Activated CD8-positive, alpha-beta T cell treated with anti-CD3 and anti-CD28 coated beads, Interleukin-2, amount 10 ng/mL, durations not matched to agents 7 days and 5 days (primary cell): ENCODE results near the gene B3GNT8. TPM values are rescaled to one million over a fixed set of nuclear protein-coding genes. Genes with fewer than 3 reads are reported as not detected.
A peak's percentile ranks its signal among the peaks of the same experiment; 100 is the strongest.
"Not testable (repeated sequence)": the region's sequence is repeated elsewhere in the genome, so short reads cannot be mapped to it uniquely, and the experiment has no call there.

Experiments
- ATAC-seq: fragments of 150-1000 bp; cut with Tn5 transposase; one replicate; pipeline ENCODE4 v1.10.0; 2021; ENCODE audit warnings: moderate library complexity
- CTCF ChIA-PET: fragments of 350-600 bp; sonication (Branson Sonifier 250); formaldehyde crosslinking; loops from one replicate; lab custom pipeline; 2021; ENCODE audit warnings: antibody characterized with exemption; lab: Charles Lee
- POLR2A ChIA-PET: fragments of 350-600 bp; sonication (Branson Sonifier 250); formaldehyde crosslinking; loops from one replicate; lab custom pipeline; 2021; ENCODE audit warnings: antibody characterized with exemption; lab: Charles Lee
- DNase-seq: peaks from one replicate; pipeline ENCODE4 v3.0.0-alpha.2; 2020
- H3K27ac Mint-ChIP-seq: one replicate; pipeline ENCODE4 v1.8.0; 2021; ENCODE audit warnings: mild to moderate bottlenecking, mixed read lengths
- H3K27me3 Mint-ChIP-seq: one replicate; pipeline ENCODE4 v1.8.0; 2021; ENCODE audit warnings: low read depth, mixed read lengths
- H3K36me3 Mint-ChIP-seq: one replicate; pipeline ENCODE4 v1.8.0; 2021; ENCODE audit warnings: low read depth, mixed read lengths
- H3K4me1 Mint-ChIP-seq: one replicate; pipeline ENCODE4 v1.8.0; 2021; ENCODE audit warnings: low read depth, mixed read lengths
- H3K4me3 Mint-ChIP-seq: one replicate; pipeline ENCODE4 v1.8.0; 2021; ENCODE audit warnings: mild to moderate bottlenecking, mixed read lengths
- H3K9me3 Mint-ChIP-seq: one replicate; pipeline ENCODE4 v1.8.0; 2022; ENCODE audit warnings: mixed read lengths; ENCODE audit not compliant: insufficient read depth
- total RNA-seq, 2 experiments: library from RNA; stranded (reverse); gene quantifications; one replicate each; pipeline ENCODE4 v1.2.3, GENCODE V29; 2021

B3GNT8 gene
- total RNA-seq, 2 experiments from 2014 or later = 2.9 to 5.2 TPM

- Mint-ChIP-seq H3K4me1 (peaks cover 32% of the 10 kb centered on the region), H3K9me3 (no peaks in the 10 kb centered on the region), H3K27me3 (no peaks in the 10 kb centered on the region), H3K36me3 (peaks cover 31% of the 10 kb centered on the region), H3K27ac (no peak overlapping the region), H3K4me3 (no peak overlapping the region)
- no peak for ATAC-seq
- CTCF ChIA-PET = interaction anchor here (1.0 to 2.1 kb wide), 2 partner anchors 9 to 13 kb away, joined by 4 to 7 read pairs; partner anchors contain the start of gene B3GNT8
- POLR2A ChIA-PET = interaction anchor here (1.3 kb wide), 1 partner anchor 8 kb away, joined by 5 read pairs; the partner anchor contains the start of gene B3GNT8
- DNase-seq = no peak
Observed at GRCh38 chr19:41435936-41436673, 8.9 kb upstream of the B3GNT8 start.

- H3K36me3 Mint-ChIP-seq = peaks cover 34% of the 10 kb centered on the region
- H3K27me3 Mint-ChIP-seq, H3K9me3 Mint-ChIP-seq, ATAC-seq, H3K4me3 Mint-ChIP-seq, H3K27ac Mint-ChIP-seq, DNase-seq: not testable (repeated sequence)
- POLR2A ChIA-PET = interaction anchor here (1.3 kb wide), 1 partner anchor 8 kb away, joined by 5 read pairs; the partner anchor contains the start of gene B3GNT8
- CTCF ChIA-PET = interaction anchor here (1.0 kb wide), 1 partner anchor 8 kb away, joined by 4 read pairs; the partner anchor contains the start of gene B3GNT8
- H3K4me1 Mint-ChIP-seq = peaks cover 35% of the 10 kb centered on the region
Observed at GRCh38 chr19:41435376-41435775, 8.2 kb upstream of the B3GNT8 start.

- H3K4me1 Mint-ChIP-seq = peaks cover 30% of the 10 kb centered on the region
- peak overlapping the region; percentile 39 for H3K27ac Mint-ChIP-seq
- no peak for DNase-seq
- POLR2A ChIA-PET = no interaction called here
- CTCF ChIA-PET = interaction anchor here (0.8 kb wide), 1 partner anchor 129 kb away, joined by 3 read pairs; no protein-coding TSS in a partner anchor
- ATAC-seq = no peak
- no peaks in the 10 kb centered on the region for H3K9me3 Mint-ChIP-seq
- peaks cover 35% of the 10 kb centered on the region for H3K36me3 Mint-ChIP-seq
- no peak overlapping the region for H3K4me3 Mint-ChIP-seq
- no peaks in the 10 kb centered on the region for H3K27me3 Mint-ChIP-seq
Observed at GRCh38 chr19:41434450-41434849, 7.3 kb upstream of the B3GNT8 start.

GRCh38 chr19:41433171-41433570, 6.0 kb upstream of the B3GNT8 start:
- ChIA-PET CTCF (no interaction called here), POLR2A (interaction anchor here (0.7 kb wide), 1 partner anchor 129 kb away, joined by 3 read pairs; no protein-coding TSS in a partner anchor)
- peaks cover 39% of the 10 kb centered on the region for H3K36me3 Mint-ChIP-seq
- DNase-seq = no peak
- no peak overlapping the region for H3K4me3 Mint-ChIP-seq
- H3K4me1 Mint-ChIP-seq = peaks cover 35% of the 10 kb centered on the region
- no peak overlapping the region for H3K27ac Mint-ChIP-seq
- no peak for ATAC-seq
- no peaks in the 10 kb centered on the region for H3K27me3 Mint-ChIP-seq
- H3K9me3 Mint-ChIP-seq = no peaks in the 10 kb centered on the region

- ChIA-PET CTCF (interaction anchor here (0.6 to 1.7 kb wide), 10 partner anchors 8 to 105 kb away, joined by 3 to 8 read pairs (median 4); partner anchors contain the start of genes B9D2 and DMAC2), POLR2A (no interaction called here)
- H3K4me3 Mint-ChIP-seq = no peak overlapping the region
- H3K36me3 Mint-ChIP-seq = peaks cover 34% of the 10 kb centered on the region
- H3K27me3 Mint-ChIP-seq = no peaks in the 10 kb centered on the region
- peak overlapping the region; percentile 39 for H3K27ac Mint-ChIP-seq
- H3K9me3 Mint-ChIP-seq = no peaks in the 10 kb centered on the region
- DNase-seq = peak; percentile 48
- peaks cover 41% of the 10 kb centered on the region for H3K4me1 Mint-ChIP-seq
- ATAC-seq = no peak
Observed at GRCh38 chr19:41431426-41432386, 4.5 kb upstream of the B3GNT8 start.

- ChIA-PET CTCF (interaction anchor here (0.6 to 1.7 kb wide), 11 partner anchors 9 to 119 kb away, joined by 3 to 8 read pairs (median 4); partner anchors contain the start of genes B9D2 and DMAC2), POLR2A (interaction anchor here (0.8 kb wide), 1 partner anchor 79 kb away, joined by 3 read pairs; no protein-coding TSS in a partner anchor)
- Mint-ChIP-seq H3K4me1 (peaks cover 45% of the 10 kb centered on the region), H3K4me3 (no peak overlapping the region), H3K27ac (no peak overlapping the region), H3K36me3 (peaks cover 29% of the 10 kb centered on the region), H3K9me3 (no peaks in the 10 kb centered on the region), H3K27me3 (no peaks in the 10 kb centered on the region)
- no peak for DNase-seq
- no peak for ATAC-seq
Observed at GRCh38 chr19:41430922-41431321, 3.7 kb upstream of the B3GNT8 start.

GRCh38 chr19:41428481-41428859, 1.3 kb upstream of the B3GNT8 start:
- peaks cover 53% of the 10 kb centered on the region for H3K4me1 Mint-ChIP-seq

GRCh38 chr19:41427647-41428480, 690 bp upstream of the B3GNT8 start:
- H3K27ac Mint-ChIP-seq = peak overlapping the region; percentile 84
- peaks cover 30% of the 10 kb centered on the region for H3K36me3 Mint-ChIP-seq
- H3K27me3 Mint-ChIP-seq = no peaks in the 10 kb centered on the region
- CTCF ChIA-PET = interaction anchor here (0.9 to 2.0 kb wide), 6 partner anchors 7 to 143 kb away, joined by 3 to 14 read pairs (median 4); partner anchors contain the start of gene DMAC2
- ATAC-seq (peak; percentile 71), DNase-seq (peak; percentile 59)
- peaks cover 53% of the 10 kb centered on the region for H3K4me1 Mint-ChIP-seq
- H3K9me3 Mint-ChIP-seq = no peaks in the 10 kb centered on the region
- POLR2A ChIA-PET = interaction anchor here (0.6 to 1.7 kb wide), 3 partner anchors 8 to 825 kb away, joined by 3 to 5 read pairs (median 3); no protein-coding TSS in a partner anchor
- H3K4me3 Mint-ChIP-seq = peak overlapping the region; percentile 77

More at GRCh38 chr19:41428481-41428859, 1.3 kb upstream of the B3GNT8 start:
- H3K27ac Mint-ChIP-seq = peak overlapping the region; percentile 84
- CTCF ChIA-PET = interaction anchor here (1.1 to 2.0 kb wide), 4 partner anchors 9 to 76 kb away, joined by 3 to 14 read pairs (median 6); partner anchors contain the start of gene DMAC2
- ATAC-seq (no peak), DNase-seq (peak; percentile 42)
- no peaks in the 10 kb centered on the region for H3K27me3 Mint-ChIP-seq
- H3K4me3 Mint-ChIP-seq = peak overlapping the region; percentile 77
- H3K9me3 Mint-ChIP-seq = no peaks in the 10 kb centered on the region
- POLR2A ChIA-PET = interaction anchor here (0.6 to 1.7 kb wide), 3 partner anchors 7 to 10 kb away, joined by 3 to 5 read pairs (median 4); no protein-coding TSS in a partner anchor
- H3K36me3 Mint-ChIP-seq = peaks cover 33% of the 10 kb centered on the region

GRCh38 chr19:41426116-41426841, 895 bp downstream of the B3GNT8 start:
- Mint-ChIP-seq H3K36me3 (peaks cover 21% of the 10 kb centered on the region), H3K4me3 (peak overlapping the region; percentile 77), H3K9me3 (no peaks in the 10 kb centered on the region), H3K4me1 (peaks cover 48% of the 10 kb centered on the region), H3K27ac (peak overlapping the region; percentile 25), H3K27me3 (no peaks in the 10 kb centered on the region)
- ATAC-seq = no peak
- DNase-seq = no peak
- POLR2A ChIA-PET = interaction anchor here (0.6 to 0.9 kb wide), 2 partner anchors 27 to 129 kb away, joined by 3 to 6 read pairs; no protein-coding TSS in a partner anchor
- CTCF ChIA-PET = interaction anchor here (0.9 to 1.8 kb wide), 4 partner anchors 9 to 144 kb away, joined by 3 to 6 read pairs (median 4); no protein-coding TSS in a partner anchor
